Measurements from ENCODE around the gene C1QTNF12. TPM values are rescaled to one million over a fixed set of nuclear protein-coding genes. Genes with fewer than 3 reads are reported as not detected.

The C1QTNF12 gene
- total RNA-seq, 2 experiments from 2014 or later, result 1.8 to 6.1 TPM

- H3K79me2 ChIP-seq (ENCODE audit: insufficient read depth, low read depth, low read length), result peaks cover 39% of the 10 kb centered on the region
- POLR2A ChIA-PET, result interaction anchor here (0.6 to 1.4 kb wide), 4 partner anchors 12 to 376 kb away, joined by 3 to 6 read pairs (median 4); no protein-coding TSS in a partner anchor
- intact Hi-C loops (cut with micrococcal nuclease; ENCODE audit: unreplicated experiment), result loop anchor here (1.0 kb wide), 1 partner anchor 157 kb away; the partner anchor contains the start of gene C1orf159
Measured at GRCh38 chr1:1273209-1273511, 26.6 kb upstream of the C1QTNF12 start.

DNA sequence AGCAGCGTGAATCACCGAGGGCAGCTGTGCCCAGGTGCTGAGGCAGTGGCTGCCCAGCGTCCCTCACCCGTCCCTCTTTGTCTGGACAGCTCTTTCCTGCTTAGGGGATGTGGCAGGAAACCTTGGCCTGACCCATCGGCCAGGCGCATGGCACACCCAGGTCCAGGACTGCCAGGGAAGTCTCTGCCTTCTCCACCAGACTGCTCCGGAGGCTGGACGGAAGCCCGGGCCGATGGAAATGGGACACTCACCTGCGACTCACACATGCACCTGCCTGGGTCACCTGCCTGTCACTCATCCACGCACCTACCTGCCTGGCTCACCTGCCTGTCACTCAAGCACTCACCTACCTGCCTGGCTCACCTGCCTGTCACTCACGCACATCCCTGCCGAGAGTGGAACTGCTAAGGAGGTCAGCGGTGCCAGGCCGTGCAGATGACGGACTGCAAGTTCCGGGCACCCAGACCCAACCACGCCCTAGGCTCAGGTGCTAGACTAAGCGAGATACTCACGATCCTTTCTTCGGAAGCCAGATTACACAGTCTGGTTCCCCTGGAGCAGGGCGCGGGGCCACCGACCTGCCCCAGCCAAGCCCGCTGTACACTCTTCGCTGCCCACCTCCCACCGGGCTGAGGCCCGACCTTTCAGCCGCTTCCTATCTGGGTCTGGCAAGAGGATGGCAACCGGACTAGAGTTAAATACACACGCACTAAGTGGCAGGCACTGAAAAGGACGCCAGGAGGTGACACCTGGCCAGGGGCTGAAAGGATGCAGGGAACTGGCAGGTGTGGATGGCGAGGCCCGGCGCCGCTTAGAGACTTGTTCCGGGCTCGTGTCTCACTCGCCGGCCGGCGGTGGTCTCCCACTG is 26.1 kb upstream of the C1QTNF12 start:
- ChIA-PET POLR2A (interaction anchor here (0.6 to 1.4 kb wide), 2 partner anchors 12 to 151 kb away, joined by 3 read pairs; no protein-coding TSS in a partner anchor), CTCF (ENCODE audit: unreplicated experiment) (interaction anchor here (0.6 kb wide), 1 partner anchor 19 kb away, joined by 3 read pairs; no protein-coding TSS in a partner anchor)
- peak overlapping the region; percentile 12 for H3K27ac ChIP-seq (ENCODE audit: low read depth, low read length, poor library complexity, severe bottlenecking)
- BruUV-seq (replicated peaks), result no TSS peak
- TF ChIP-seq, protein P1, sequence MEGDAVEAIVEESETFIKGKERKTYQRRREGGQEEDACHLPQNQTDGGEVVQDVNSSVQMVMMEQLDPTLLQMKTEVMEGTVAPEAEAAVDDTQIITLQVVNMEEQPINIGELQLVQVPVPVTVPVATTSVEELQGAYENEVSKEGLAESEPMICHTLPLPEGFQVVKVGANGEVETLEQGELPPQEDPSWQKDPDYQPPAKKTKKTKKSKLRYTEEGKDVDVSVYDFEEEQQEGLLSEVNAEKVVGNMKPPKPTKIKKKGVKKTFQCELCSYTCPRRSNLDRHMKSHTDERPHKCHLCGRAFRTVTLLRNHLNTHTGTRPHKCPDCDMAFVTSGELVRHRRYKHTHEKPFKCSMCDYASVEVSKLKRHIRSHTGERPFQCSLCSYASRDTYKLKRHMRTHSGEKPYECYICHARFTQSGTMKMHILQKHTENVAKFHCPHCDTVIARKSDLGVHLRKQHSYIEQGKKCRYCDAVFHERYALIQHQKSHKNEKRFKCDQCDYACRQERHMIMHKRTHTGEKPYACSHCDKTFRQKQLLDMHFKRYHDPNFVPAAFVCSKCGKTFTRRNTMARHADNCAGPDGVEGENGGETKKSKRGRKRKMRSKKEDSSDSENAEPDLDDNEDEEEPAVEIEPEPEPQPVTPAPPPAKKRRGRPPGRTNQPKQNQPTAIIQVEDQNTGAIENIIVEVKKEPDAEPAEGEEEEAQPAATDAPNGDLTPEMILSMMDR (conservative IDR thresholded peaks at IDR 0.05; ENCODE audit: low read length), result no peak
- no peak for TF ChIP-seq EZH2phosphoT487 (IDR thresholded peaks at IDR 0.05; ENCODE audit: borderline replicate concordance, low read depth, low read length)
- H2AFZ ChIP-seq (ENCODE audit: low read length), result no peak overlapping the region
- H3K4me3 ChIP-seq (ENCODE audit: low read depth, low read length, poor library complexity, severe bottlenecking), result peak overlapping the region; percentile 94
- H3K4me2 ChIP-seq (ENCODE audit: low read length), result peak overlapping the region; percentile 84
- H3K36me3 ChIP-seq (ENCODE audit: insufficient read depth, low read length), result peaks cover 41% of the 10 kb centered on the region
- H3K9me2 ChIP-seq (ENCODE audit: insufficient read depth, low read length), result no peaks in the 10 kb centered on the region
- peaks cover 26% of the 10 kb centered on the region for H3K4me1 ChIP-seq (ENCODE audit: insufficient read depth, low read length, poor library complexity, severe bottlenecking)
- H4K20me1 ChIP-seq (ENCODE audit: insufficient read depth, low read length), result 0 out of 2 replicates have a peak, but pooled peaks cover 12% of the 10 kb centered on the region
- DNase-seq (ENCODE audit: low spot score), result peak; percentile 54
- H3K79me2 ChIP-seq (ENCODE audit: insufficient read depth, low read depth, low read length), result peaks cover 39% of the 10 kb centered on the region
- H3K9me3 ChIP-seq (ENCODE audit: low read length), result no peaks in the 10 kb centered on the region
- intact Hi-C loops (cut with micrococcal nuclease; ENCODE audit: unreplicated experiment), result loop anchor here (1.0 kb wide), 1 partner anchor 156 kb away; the partner anchor contains the start of gene C1orf159

More at GRCh38 chr1:1273209-1273511, 26.6 kb upstream of the C1QTNF12 start:
- CTCF ChIA-PET (ENCODE audit: unreplicated experiment), result interaction anchor here (0.5 to 0.9 kb wide), 3 partner anchors 16 to 198 kb away, joined by 3 to 11 read pairs (median 8); no protein-coding TSS in a partner anchor
- 0 out of 2 replicates have a peak, but pooled peaks cover 12% of the 10 kb centered on the region for H4K20me1 ChIP-seq (ENCODE audit: insufficient read depth, low read length)
- no peak for DNase-seq (ENCODE audit: low spot score)
- BruUV-seq (replicated peaks), result no TSS peak
- no peaks in the 10 kb centered on the region for H3K9me3 ChIP-seq (ENCODE audit: low read length)
- no peaks in the 10 kb centered on the region for H3K9me2 ChIP-seq (ENCODE audit: insufficient read depth, low read length)
- peak overlapping the region; percentile 84 for H3K4me2 ChIP-seq (ENCODE audit: low read length)
- TF ChIP-seq, protein P1 (conservative IDR thresholded peaks at IDR 0.05; ENCODE audit: low read length), result no peak
- peaks cover 26% of the 10 kb centered on the region for H3K4me1 ChIP-seq (ENCODE audit: insufficient read depth, low read length, poor library complexity, severe bottlenecking)
- no peak overlapping the region for H2AFZ ChIP-seq (ENCODE audit: low read length)
- H3K36me3 ChIP-seq (ENCODE audit: insufficient read depth, low read length), result peaks cover 35% of the 10 kb centered on the region
- peak overlapping the region; percentile 12 for H3K27ac ChIP-seq (ENCODE audit: low read depth, low read length, poor library complexity, severe bottlenecking)
- peak overlapping the region; percentile 94 for H3K4me3 ChIP-seq (ENCODE audit: low read depth, low read length, poor library complexity, severe bottlenecking)

Data from OCI-LY7 (cell line).